ENCODE results near the gene SLC13A1. TPM values are rescaled to one million over a fixed set of nuclear protein-coding genes. Genes with fewer than 3 reads are reported as not detected.
"Not testable (repeated sequence)": the region's sequence is repeated elsewhere in the genome, so short reads cannot be mapped to it uniquely, and the experiment has no call there.

Gene SLC13A1
- polyA plus RNA-seq, 3 donors, result 22.5 to 27.9 (median 25.1) TPM

DNA sequence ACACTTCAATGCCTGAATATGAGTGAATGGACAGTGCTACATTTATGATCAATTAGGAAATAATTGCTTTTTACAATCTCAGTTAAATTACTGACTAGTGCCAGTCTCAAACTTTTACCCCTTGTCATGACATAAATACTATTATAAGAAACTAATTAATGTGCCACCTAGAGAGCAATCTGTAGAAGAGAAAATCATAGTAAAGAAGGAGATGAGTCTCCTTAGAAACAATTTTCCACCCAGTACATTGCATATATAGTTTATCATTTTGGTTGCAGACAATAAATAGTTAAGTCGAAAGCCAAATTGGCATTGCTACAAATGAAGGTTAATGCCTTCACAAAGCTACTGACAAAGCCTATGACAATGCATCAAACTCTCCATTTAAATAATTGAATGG, 68.6 kb downstream of the SLC13A1 start:
- DNase-seq (ENCODE audit: low read depth in 3 of 3, low spot score in 2 of 3), result no peak

GRCh38 chr7:123126691-123127090, 73.1 kb downstream of the SLC13A1 start:
- DNase-seq (ENCODE audit: low read depth in 3 of 3, low spot score in 2 of 3), result no peak

DNA sequence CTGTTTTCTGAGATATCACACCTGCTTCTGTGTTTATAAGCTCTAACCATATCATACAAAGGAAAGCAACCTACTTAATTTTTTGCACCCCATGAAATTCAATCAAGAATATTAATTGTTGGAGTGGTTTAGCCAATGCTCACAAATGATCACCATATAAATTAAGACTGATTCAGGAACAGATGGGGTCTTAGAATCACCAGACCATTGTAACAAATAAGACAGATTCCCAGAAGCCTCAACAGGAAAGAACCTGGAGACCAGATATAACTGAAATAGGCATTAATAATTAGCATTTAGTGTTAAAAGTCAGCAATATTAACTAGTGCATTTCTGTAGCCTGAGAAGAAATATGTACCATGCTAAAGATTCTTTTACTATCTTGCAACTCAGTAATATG, 73.6 kb downstream of the SLC13A1 start:
- DNase-seq (ENCODE audit: low read depth in 3 of 3, low spot score in 2 of 3), result no peak

GRCh38 chr7:123125231-123125630, 74.5 kb downstream of the SLC13A1 start:
- no peak for DNase-seq (ENCODE audit: low read depth in 3 of 3, low spot score in 2 of 3)

GRCh38 chr7:123122916-123123315, 76.9 kb downstream of the SLC13A1 start:
- no peak for DNase-seq (ENCODE audit: low read depth in 3 of 3, low spot score in 2 of 3)

- DNase-seq (ENCODE audit: low read depth in 3 of 3, low spot score in 2 of 3), result no peak
These were observed 79.5 kb downstream of the SLC13A1 start for GRCh38 chr7:123120286-123120685.

GRCh38 chr7:123115331-123115730, 84.4 kb downstream of the SLC13A1 start:
- no peak for DNase-seq (ENCODE audit: low read depth in 3 of 3, low spot score in 2 of 3)

GRCh38 chr7:123114288-123114687, 85.5 kb downstream of the SLC13A1 start:
- DNase-seq (ENCODE audit: low read depth in 3 of 3, low spot score in 2 of 3), result no peak

DNA sequence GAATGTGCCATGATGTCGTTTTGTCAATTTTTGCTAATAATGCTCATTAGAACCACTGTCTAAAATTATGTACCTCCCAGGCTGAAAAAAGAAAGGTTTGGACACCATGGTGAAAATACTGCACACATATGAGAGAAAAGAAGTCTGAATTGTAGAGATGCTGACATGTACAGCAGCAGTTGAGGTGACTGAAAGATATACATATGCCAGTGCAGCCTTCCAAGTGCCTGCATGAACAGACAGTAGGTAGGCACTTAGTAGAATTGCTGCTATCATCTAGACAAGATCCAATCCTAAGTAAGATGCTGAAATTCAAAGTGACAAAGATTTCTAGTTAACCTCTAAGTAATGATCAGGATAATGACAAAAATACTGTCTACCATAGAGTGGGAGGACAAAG, 86.9 kb downstream of the SLC13A1 start:
- DNase-seq (ENCODE audit: low read depth in 3 of 3, low spot score in 2 of 3), result no peak

DNA sequence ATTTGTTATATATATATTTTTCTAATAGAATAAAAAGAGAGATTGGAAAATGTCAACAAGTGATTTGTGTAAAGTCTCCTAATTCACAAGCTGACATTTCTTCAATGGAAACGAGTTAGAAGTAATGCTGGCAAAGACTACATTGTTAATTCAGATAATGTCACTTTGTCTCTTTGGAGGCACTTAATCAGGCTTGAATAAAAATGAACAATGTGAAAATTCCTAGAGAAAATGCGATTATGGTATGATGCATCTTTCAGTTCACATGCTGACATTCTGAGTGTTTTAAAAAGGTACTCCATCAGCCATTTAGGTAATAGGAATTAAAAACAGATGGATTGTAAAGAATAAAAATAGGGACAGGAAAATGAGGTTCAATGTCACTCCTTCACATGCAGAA, 100.1 kb downstream of the SLC13A1 start:
- no peak for DNase-seq (ENCODE audit: low read depth in 3 of 3, low spot score in 2 of 3)

DNA sequence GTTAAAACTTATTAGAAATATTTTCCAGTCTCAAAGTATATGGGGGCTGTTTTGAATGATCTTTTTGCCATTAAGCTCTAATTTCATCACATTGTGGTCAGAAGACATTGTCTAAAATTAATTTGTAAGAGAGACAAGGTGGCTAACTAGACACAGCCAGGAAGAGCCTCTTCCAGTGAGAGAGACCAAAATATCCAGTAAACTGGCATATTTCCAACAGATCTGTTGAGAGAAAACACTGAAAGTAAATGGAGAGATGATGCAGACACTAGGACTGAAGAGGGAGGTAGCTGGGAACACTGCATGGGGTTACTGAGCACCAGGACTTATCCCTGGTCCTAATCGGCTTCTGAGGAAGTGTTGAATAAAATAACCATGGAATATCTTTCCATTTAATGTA, 102.8 kb downstream of the SLC13A1 start:
- DNase-seq (ENCODE audit: low read depth in 3 of 3, low spot score in 2 of 3), result no peak

DNA sequence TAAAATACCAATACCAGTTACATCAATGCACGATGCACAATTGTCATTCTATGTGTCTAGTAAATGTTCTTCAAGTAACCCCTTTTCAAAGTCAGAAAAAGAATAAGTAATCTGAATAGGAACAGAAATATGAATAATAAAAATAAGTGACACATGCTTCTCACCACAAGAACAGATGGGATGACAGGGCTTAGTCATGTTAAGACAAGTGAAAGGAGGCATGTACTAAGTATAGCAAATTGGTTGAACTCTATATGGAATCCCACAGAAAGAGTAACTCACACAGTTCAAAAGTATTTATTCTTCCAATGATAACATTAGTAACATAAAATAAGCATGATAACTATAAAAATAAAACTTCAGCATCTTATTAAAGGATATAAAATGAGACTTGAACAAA, 103.3 kb downstream of the SLC13A1 start:
- no peak for DNase-seq (ENCODE audit: low read depth in 3 of 3, low spot score in 2 of 3)

- DNase-seq (ENCODE audit: low read depth in 3 of 3, low spot score in 2 of 3), result no peak
These were observed 109.3 kb downstream of the SLC13A1 start for GRCh38 chr7:123090456-123090855.

DNA sequence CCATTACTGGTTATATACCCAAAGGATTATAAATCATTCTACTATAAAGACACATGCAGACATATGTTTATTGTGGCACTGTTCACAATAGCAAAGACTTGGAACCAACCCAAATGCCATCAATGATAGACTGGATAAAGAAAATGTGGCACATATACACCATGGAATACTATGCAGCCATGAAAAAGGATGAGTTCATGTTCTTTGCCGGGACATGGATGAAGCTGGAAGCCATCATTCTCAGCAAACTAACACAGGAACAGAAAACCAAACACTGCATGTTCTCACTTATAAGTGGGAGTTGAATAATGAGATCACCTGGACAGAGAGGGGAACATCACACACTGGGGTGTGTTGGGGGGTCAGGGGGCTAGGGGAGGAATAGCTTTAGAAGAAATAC, 112.9 kb downstream of the SLC13A1 start:
- not testable (repeated sequence) for DNase-seq (ENCODE audit: low read depth in 3 of 3, low spot score in 2 of 3)

GRCh38 chr7:123084861-123085260, 114.9 kb downstream of the SLC13A1 start:
- not testable (repeated sequence) for DNase-seq (ENCODE audit: low read depth in 3 of 3, low spot score in 2 of 3)

GRCh38 chr7:123079021-123079420, 120.7 kb downstream of the SLC13A1 start:
- DNase-seq (ENCODE audit: low read depth in 3 of 3, low spot score in 2 of 3), result no peak

DNA sequence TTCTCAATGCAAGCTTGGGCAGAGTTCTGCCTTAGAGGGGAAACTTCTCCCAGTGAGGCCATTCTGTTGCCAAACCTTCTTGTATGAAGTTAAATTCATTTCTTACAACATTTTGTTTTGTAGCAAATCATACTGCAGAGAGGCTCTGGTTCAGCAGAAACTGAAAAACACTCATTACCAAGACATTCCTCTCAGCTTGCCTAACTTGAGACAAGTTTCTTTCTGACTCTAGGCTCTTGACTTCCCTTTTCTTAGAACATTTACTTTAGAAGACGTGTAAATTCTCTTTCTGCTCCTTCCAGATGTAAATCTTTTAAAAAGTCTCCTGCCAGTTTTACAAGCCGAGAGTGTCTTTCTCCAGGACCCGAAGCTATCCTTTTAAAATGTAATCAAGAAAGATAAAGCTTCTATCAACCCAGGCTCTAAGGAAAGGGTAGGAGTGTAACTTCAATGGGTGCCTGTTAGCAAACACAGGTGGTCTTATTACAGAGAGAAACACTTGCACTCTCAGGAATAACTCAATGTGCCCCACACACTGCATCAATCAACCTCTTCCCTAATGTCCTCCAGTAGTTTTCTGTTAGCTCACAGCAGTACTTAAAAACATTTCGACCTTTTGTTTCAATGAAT, 123.8 kb downstream of the SLC13A1 start:
- DNase-seq (ENCODE audit: low read depth in 3 of 3, low spot score in 2 of 3), result no peak

DNA sequence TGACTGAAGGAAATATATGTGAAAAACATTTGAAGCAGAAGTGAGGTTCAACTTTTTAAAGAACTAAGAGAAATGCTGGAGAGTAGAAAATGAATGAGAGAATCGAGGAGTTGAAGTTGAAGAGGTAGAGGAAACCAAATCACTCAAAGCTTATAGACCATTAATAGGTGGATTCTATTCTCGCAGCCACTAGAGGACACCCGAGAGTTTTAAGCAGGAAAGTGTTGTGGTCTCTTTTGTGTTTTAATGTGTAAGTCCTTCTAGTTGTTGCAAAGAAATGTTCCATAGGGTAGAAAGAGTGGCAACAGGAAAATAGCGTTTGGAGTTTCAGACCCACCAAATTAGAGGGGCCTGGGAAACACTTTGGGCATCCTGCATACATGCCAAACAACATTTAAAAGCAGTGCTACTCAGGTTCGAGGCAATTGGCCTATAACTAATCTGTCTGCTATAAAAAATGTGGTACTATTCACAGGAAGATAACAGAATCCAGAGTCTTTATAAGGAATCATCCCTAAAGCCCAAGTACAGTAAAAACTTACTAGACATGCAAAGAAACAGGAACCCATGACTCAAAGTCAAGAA, 129.0 kb downstream of the SLC13A1 start:
- no peak for DNase-seq (ENCODE audit: low read depth in 3 of 3, low spot score in 2 of 3)

- no peak for DNase-seq (ENCODE audit: low read depth in 3 of 3, low spot score in 2 of 3)
These were observed 132.0 kb downstream of the SLC13A1 start for GRCh38 chr7:123067814-123068213.
